Measurements from ENCODE around the gene NCAPD3.
"Not testable (repeated sequence)": the region's sequence is repeated elsewhere in the genome, so short reads cannot be mapped to it uniquely, and the experiment has no call there.

Gene NCAPD3

GRCh38 chr11:134207538-134208239 lies 16.1 kb downstream of the NCAPD3 start:
- no peak overlapping the region for H3K4me3 ChIP-seq (ENCODE audit: low read depth, low read length)
- TF ChIP-seq CTCF (IDR thresholded peaks at IDR 0.05; ENCODE audit: insufficient read depth, low read depth, low read length, missing control alignments): peak; percentile 53
- DNase-seq (ENCODE audit: low read depth): peak; percentile 46

GRCh38 chr11:134206185-134206584 lies 17.6 kb downstream of the NCAPD3 start:
- TF ChIP-seq CTCF (IDR thresholded peaks at IDR 0.05; ENCODE audit: insufficient read depth, low read depth, low read length, missing control alignments): no peak
- H3K4me3 ChIP-seq (ENCODE audit: low read depth, low read length): no peak overlapping the region

GRCh38 chr11:134205729-134206128 lies 18.0 kb downstream of the NCAPD3 start:
- no peak for TF ChIP-seq CTCF (IDR thresholded peaks at IDR 0.05; ENCODE audit: insufficient read depth, low read depth, low read length, missing control alignments)
- DNase-seq (ENCODE audit: low read depth): no peak

More at GRCh38 chr11:134206185-134206584, 17.6 kb downstream of the NCAPD3 start:
- DNase-seq (ENCODE audit: low read depth): no peak

GRCh38 chr11:134202661-134203060 lies 21.1 kb downstream of the NCAPD3 start:
- DNase-seq (ENCODE audit: low read depth): no peak

More at GRCh38 chr11:134205729-134206128, 18.0 kb downstream of the NCAPD3 start:
- no peak overlapping the region for H3K4me3 ChIP-seq (ENCODE audit: low read depth, low read length)

GRCh38 chr11:134200688-134201087 lies 23.1 kb downstream of the NCAPD3 start:
- H3K4me3 ChIP-seq (ENCODE audit: low read depth, low read length): no peak overlapping the region
- no peak for DNase-seq (ENCODE audit: low read depth)
- no peak for TF ChIP-seq CTCF (IDR thresholded peaks at IDR 0.05; ENCODE audit: insufficient read depth, low read depth, low read length, missing control alignments)

More at GRCh38 chr11:134202661-134203060, 21.1 kb downstream of the NCAPD3 start:
- H3K4me3 ChIP-seq (ENCODE audit: low read depth, low read length): no peak overlapping the region
- no peak for TF ChIP-seq CTCF (IDR thresholded peaks at IDR 0.05; ENCODE audit: insufficient read depth, low read depth, low read length, missing control alignments)

- TF ChIP-seq CTCF (IDR thresholded peaks at IDR 0.05; ENCODE audit: insufficient read depth, low read depth, low read length, missing control alignments): no peak
- no peak overlapping the region for H3K4me3 ChIP-seq (ENCODE audit: low read depth, low read length)
These were observed 24.2 kb downstream of the NCAPD3 start for GRCh38 chr11:134199531-134199930.

GRCh38 chr11:134196756-134197155 lies 27.0 kb downstream of the NCAPD3 start:
- H3K4me3 ChIP-seq (ENCODE audit: low read depth, low read length): no peak overlapping the region
- TF ChIP-seq CTCF (IDR thresholded peaks at IDR 0.05; ENCODE audit: insufficient read depth, low read depth, low read length, missing control alignments): no peak
- no peak for DNase-seq (ENCODE audit: low read depth)

More at GRCh38 chr11:134199531-134199930, 24.2 kb downstream of the NCAPD3 start:
- DNase-seq (ENCODE audit: low read depth): no peak

- not testable (repeated sequence) for H3K4me3 ChIP-seq (ENCODE audit: low read depth, low read length); DNase-seq (ENCODE audit: low read depth)
These were observed 35.7 kb downstream of the NCAPD3 start for GRCh38 chr11:134188092-134188491.
